BJ (cell line): ENCODE results near the gene ACSL5. TPM values are rescaled to one million over a fixed set of nuclear protein-coding genes. Genes with fewer than 3 reads are reported as not detected.

Source experiments
- CTCF ChIA-PET: fragments of 350-600 bp; formaldehyde crosslinking; extraction: SDS; loops from one replicate; lab custom pipeline; 2021; ENCODE audit warnings: antibody characterized with exemption, inconsistent platforms; lab: Yijun Ruan, JAX
- POLR2A ChIA-PET: fragments of 300-600 bp; sonication (Branson Sonifier 250); formaldehyde crosslinking; extraction: SDS; loops from one replicate; lab custom pipeline; 2021; ENCODE audit warnings: antibody characterized with exemption; lab: Charles Lee
- DNase-seq: peaks from one replicate; pipeline ENCODE4 v3.0.0-alpha.2; 2011; ENCODE audit warnings: low read depth
- H3K27me3 ChIP-seq: 2 replicates; pipeline ENCODE4 v1.6.0; 2011; ENCODE audit warnings: low read length; ENCODE audit not compliant: control insufficient read depth, insufficient read depth
- H3K36me3 ChIP-seq: 2 replicates; pipeline ENCODE4 v1.5.1; 2011; ENCODE audit warnings: low read length; ENCODE audit not compliant: control insufficient read depth, insufficient read depth
- H3K4me3 ChIP-seq: 2 replicates; pipeline ENCODE4 v1.5.1; 2011; ENCODE audit warnings: low read depth, mild to moderate bottlenecking, control low read depth, low read length
- CTCF ChIP-seq: IDR thresholded peaks from 2 replicates; pipeline ENCODE4 v1.5.1; 2011; ENCODE audit warnings: low read depth, mild to moderate bottlenecking, control low read depth, inconsistent platforms, low read length, moderate library complexity; ENCODE audit not compliant: insufficient read depth
- polyA plus RNA-seq: library from polyadenylated mRNA; depleted of rRNA; stranded (reverse); fragments of >200 nt; gene quantifications from 2 replicates; pipeline ENCODE4 v1.2.3, GENCODE V29; 2011

Gene ACSL5
- polyA plus RNA-seq, 1 experiment = 1.0 TPM

GRCh38 chr10:112363696-112364688, 9.9 kb upstream of the ACSL5 start:
- ChIA-PET CTCF (interaction anchor here (1.9 kb wide), 1 partner anchor 11 kb away, joined by 5 read pairs; no protein-coding TSS in a partner anchor), POLR2A (no interaction called here)
- TF ChIP-seq CTCF = no peak
- Histone ChIP-seq H3K27me3 (no peaks in the 10 kb centered on the region), H3K4me3 (no peak overlapping the region), H3K36me3 (no peaks in the 10 kb centered on the region)
- no peak for DNase-seq

GRCh38 chr10:112365014-112365432, 8.9 kb upstream of the ACSL5 start:
- no peaks in the 10 kb centered on the region for H3K36me3 ChIP-seq
- ChIA-PET CTCF (interaction anchor here (1.9 kb wide), 1 partner anchor 10 kb away, joined by 5 read pairs; no protein-coding TSS in a partner anchor), POLR2A (no interaction called here)
- TF ChIP-seq CTCF = no peak
- H3K27me3 ChIP-seq = no peaks in the 10 kb centered on the region
- no peak overlapping the region for H3K4me3 ChIP-seq
- DNase-seq = no peak

- no peak for TF ChIP-seq CTCF
- H3K27me3 ChIP-seq = no peaks in the 10 kb centered on the region
- H3K4me3 ChIP-seq = no peak overlapping the region
- no peaks in the 10 kb centered on the region for H3K36me3 ChIP-seq
- POLR2A ChIA-PET = no interaction called here
- DNase-seq = no peak
- CTCF ChIA-PET = interaction anchor here (1.9 kb wide), 1 partner anchor 9 kb away, joined by 5 read pairs; no protein-coding TSS in a partner anchor
Observed at GRCh38 chr10:112365451-112365850, 8.5 kb upstream of the ACSL5 start.

- no peak for TF ChIP-seq CTCF
- Histone ChIP-seq H3K36me3 (no peaks in the 10 kb centered on the region), H3K27me3 (no peaks in the 10 kb centered on the region), H3K4me3 (no peak overlapping the region)
- POLR2A ChIA-PET = no interaction called here
- no peak for DNase-seq
- CTCF ChIA-PET = no interaction called here
Observed at GRCh38 chr10:112366992-112367391, 6.9 kb upstream of the ACSL5 start.

- POLR2A ChIA-PET = no interaction called here
- CTCF ChIA-PET = no interaction called here
Observed at GRCh38 chr10:112367516-112367915, 6.4 kb upstream of the ACSL5 start.

More at GRCh38 chr10:112367516-112367915, 6.4 kb upstream of the ACSL5 start:
- H3K4me3 ChIP-seq = no peak overlapping the region
- DNase-seq = no peak
- H3K36me3 ChIP-seq = no peaks in the 10 kb centered on the region
- H3K27me3 ChIP-seq = no peaks in the 10 kb centered on the region
- no peak for TF ChIP-seq CTCF
